HG03521 (cell line): ENCODE measurements around the gene KIR2DL3.
"Not testable (repeated sequence)": the region's sequence is repeated elsewhere in the genome, so short reads cannot be mapped to it uniquely, and the experiment has no call there.

Experiments
- ATAC-seq: cut with Tn5 transposase; IDR thresholded peaks from one replicate; pipeline ENCODE4 v1.9.1; 2021; ENCODE audit warnings: mild to moderate bottlenecking, moderate library complexity; ENCODE audit not compliant: unreplicated experiment

KIR2DL3 gene

DNA sequence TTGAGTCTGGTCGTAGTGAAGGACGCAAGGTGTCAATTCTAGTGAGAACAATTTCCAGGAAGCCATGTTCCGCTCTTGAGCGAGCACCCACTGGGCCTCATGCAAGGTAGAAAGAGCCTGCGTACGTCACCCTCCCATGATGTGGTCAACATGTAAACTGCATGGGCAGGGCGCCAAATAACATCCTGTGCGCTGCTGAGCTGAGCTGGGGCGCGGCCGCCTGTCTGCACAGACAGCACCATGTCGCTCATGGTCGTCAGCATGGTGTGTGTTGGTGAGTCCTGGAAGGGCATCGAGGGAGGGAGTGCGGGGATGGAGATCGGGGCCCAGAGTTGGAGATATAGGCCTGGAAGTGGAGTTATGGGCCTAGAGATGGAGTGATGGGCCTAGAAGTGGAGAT is at the start of gene KIR2DL3:
Gene KIR2DL3, plus strand, starts transcription at position 208 of the 400 bp plus-strand sequence. Its CDS starts 33 bp downstream, at position 241.
- not testable (repeated sequence) for ATAC-seq

DNA sequence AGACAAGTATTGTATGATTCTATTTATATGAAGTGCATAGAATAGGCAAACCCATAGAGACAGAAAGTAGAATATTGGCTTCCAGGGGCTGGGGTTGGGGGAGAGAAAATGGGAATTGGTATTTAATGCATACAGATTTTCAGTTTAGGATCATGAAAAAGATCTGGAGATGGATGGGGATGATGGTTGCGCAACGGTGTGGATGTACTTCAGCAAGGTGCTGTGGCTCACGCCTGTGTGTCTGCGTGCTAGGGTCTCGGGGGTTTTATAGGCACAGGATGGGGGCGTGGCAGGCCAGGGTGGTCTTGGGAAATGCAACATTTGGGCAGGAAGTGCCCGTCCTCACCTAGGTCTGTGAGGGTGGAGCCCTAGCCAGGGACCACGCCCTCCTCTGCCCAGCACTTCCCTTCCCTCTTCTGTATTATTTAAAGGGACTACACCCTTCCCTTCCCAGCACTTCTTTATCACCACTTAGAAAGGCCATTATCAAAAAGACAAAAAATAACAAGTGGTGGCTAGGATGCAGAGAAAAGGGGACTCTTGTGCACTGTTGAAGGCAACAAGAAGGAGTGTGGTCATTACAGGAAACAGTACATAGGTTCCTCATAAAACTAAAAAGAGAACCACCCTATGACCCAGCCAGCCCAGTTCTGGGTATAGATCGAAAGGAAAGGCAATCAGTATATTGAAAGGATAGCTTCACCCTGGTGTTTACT is 46.6 kb upstream of the KIR2DL3 start:
- no peak for ATAC-seq

DNA sequence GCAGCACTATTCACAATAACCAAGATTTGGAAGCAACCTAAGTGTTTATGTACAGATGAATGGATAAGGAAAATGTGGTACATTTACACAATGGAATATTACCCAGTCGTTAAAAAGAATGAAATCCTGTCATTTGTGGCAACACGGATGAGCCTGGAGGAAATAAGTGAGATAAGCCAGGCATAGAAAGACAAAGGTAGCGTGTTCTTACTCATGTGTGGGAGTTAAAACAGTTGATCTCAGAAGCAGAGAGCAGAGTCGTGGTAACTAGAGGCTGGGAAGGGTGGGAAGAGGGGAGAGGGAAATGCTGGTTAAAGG is 46.1 kb upstream of the KIR2DL3 start:
- no peak for ATAC-seq

DNA sequence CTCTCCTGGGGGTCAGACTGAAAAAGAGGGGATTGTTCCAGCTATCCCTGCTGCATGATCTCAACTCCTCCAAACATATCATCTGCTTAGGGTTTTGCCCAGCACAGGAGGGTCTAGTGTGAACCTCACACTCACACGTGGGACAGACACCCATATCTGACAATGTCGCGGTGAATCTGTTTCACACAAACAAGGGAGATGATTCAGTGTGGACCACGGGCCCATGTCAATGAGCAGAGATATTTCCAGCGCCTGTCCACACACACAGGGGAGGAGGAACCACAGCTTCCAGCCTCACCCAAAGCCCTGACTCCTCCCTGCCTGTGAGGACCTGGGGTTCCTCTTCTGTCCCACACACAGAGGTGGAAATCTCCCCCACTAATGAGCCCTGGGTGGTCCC is 43.7 kb upstream of the KIR2DL3 start:
- ATAC-seq: no peak

DNA sequence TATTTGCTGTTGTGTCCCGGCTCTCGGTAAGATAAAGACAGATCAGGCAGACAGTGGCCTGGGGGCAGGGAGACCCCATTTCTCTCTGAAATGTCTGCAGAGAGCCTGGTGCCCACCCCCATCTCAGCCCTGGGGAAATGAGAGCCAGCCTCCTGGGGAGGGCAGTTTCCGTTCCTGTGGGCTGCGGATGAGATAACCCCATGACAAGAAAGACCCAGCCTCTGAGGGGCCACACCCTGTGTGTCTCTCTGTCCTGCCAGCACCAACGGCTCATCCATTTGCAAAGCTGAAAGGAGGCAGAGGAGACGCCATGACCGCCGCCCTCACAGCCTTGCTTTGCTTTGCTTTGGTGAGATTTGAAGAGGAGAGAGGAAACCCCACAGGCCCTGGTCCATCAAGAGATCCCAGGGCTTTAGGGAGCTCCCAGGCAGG is 42.2 kb upstream of the KIR2DL3 start:
- no peak for ATAC-seq

DNA sequence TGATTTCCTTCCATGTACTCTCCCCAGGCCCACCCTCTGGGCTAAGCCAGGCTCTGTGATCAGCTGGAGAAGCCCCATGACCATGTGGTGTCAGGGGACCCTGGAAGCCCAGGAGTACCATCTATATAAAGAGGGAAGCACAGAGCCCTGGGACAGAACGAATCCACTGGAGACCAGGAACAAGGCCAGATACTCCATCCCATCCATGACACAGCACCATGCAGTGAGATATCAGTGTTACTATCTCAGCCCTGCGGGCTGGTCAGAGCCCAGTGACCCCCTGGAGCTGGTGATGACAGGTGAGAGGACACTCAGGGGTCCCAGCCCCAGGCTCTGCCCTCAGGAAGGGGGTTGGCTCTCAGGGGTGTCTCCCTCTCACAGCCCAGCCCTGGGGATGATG is 41.5 kb upstream of the KIR2DL3 start:
- no peak for ATAC-seq

DNA sequence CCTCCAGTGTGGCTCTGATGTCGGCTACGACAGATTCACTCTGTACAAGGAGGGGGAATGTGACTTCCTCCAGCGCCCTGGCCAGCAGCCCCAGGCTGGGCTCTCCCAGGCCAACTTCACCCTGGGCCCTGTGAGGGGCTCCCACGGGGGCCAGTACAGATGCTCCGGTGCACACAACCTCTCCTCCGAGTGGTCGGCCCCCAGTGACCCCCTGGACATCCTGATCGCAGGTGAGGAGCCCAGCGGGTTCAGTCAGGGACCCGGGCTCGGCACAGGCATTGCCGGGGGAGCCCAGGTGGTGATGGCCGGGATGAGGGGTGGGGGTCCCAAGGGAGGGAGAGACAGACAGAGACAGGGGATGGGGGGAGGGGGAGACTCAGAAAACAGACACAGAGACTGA is 40.6 kb upstream of the KIR2DL3 start:
- ATAC-seq: not testable (repeated sequence)

DNA sequence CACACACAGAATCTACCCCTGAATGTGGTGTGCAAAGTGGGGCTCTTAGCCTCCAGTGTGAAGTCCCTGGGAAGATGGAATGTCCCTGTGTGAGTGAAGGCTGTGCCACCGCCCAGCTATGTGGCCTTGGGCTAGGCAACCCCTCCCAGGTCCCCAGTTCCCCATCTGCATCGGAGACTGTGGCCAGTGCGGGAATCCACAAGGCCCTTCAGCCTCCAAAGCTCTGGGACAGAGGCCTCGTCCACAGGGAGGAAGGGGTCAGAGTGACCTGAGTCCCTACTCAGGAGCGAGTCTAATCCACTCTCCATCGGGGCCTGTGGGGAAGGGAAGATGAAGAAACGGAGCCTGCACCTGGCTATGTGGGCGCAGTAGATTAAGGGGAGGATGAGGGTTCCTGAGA is 33.4 kb upstream of the KIR2DL3 start:
- ATAC-seq: no peak

DNA sequence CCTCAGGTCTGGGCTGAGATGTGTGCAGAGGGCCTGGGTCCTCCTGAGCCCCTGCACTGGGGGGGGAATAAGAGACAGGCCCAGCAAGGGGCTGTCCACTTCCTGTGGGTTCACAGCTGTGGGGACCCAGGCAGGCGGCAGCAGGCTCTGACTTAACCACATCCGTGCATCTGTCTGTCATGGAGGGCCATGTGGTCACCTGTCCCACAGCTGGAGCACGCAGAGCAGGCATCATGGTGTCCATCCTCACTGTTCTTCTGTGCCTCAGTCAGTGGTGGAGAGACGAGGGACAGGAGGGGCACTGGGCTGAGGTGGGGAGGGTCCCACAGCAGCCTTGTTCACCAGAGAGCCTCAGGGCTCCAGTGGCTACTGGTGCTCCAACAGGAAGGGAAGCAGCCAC is 30.4 kb upstream of the KIR2DL3 start:
- ATAC-seq: no peak

DNA sequence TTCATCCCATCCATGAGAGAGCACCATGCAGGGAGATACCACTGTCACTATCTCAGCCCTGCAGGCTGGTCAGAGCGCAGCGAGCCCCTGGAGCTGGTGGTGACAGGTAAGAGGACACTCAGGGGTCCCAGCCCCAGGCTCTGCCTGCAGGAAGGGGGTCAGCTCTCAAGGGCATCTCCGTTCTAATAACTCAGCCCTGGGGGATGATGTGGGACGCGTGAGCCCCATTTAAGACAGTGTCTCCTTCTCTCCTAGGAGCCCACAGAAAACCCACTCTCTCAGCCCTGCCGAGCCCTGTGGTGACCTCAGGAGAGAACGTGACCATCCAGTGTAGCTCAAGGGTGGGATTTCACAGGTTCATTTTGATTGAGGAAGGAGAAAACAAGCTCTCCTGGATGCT is 29.5 kb upstream of the KIR2DL3 start:
- ATAC-seq: no peak

DNA sequence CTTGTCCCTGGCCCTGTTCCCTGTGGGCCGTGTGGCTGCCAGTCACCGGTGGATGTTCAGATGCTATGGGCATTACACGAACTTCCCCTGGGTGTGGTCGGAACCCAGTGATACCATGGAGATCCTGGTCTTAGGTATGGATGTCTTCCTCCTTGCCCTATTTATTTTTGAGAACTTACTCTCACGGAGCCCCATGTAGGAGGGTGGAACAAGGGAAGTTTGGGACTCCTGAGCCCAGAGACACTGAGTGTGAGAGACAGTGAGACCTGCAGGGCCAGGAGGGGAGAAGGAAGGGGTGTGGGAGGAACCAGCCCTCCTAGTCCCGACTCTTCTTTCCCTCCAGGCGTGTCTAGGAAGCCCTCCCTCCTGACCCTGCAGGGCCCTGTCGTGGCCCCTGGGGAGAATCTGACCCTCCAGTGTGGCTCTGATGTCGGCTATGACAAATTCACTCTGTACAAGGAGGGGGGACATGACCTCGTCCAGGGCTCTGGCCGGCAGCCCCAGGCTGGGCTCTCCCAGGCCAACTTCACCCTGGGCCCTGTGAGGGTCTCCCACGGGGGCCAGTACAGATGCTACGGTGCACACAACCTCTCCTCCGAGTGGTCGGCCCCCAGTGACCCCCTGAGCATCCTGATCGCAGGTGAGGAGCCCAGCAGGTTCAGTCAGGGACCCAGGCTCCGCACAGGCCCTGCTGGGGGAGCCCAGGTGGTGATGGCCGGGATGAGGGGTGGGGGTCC is 28.9 kb upstream of the KIR2DL3 start:
- ATAC-seq: no peak

DNA sequence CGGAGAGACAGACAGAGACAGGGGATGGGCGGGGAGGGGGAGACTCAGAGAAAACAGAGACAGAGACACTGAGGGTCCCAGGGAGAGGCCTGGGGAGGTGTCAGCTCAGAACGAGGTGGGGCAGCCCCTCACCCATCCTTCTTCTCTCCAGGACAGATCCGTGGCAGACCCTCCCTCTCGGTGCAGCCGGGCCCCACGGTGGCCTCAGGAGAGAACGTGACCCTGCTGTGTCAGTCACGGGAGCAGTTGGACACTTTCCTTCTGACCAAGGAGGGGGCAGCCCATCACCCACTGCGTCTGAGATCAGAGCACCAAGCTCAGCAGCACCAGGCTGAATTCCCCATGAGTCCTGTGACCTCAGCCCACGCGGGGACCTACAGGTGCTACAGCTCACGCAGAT is 28.4 kb upstream of the KIR2DL3 start:
- ATAC-seq: not testable (repeated sequence)

DNA sequence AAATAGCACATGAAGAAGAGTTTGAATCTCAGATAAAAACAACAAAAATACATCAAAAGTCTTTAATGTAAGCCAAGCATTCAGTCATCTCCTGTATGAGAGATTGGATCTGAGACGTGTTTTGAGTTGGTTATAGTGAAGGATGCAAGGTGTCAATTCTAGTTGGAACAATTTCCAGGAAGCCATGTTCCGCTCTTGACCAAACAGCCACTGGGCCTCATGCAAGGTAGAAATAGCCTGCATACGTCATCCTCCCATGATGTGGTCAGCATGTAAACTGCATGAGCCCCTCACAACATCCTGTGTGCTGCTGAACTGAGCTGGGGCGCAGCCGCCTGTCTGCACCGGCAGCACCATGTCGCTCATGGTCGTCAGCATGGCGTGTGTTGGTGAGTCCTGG is 14.2 kb upstream of the KIR2DL3 start, which contains the start of gene KIR3DL3:
Gene KIR3DL3, plus strand, starts transcription at position 301 of the 400 bp plus-strand sequence. Its CDS starts 55 bp downstream, at position 356.
- no peak for ATAC-seq

DNA sequence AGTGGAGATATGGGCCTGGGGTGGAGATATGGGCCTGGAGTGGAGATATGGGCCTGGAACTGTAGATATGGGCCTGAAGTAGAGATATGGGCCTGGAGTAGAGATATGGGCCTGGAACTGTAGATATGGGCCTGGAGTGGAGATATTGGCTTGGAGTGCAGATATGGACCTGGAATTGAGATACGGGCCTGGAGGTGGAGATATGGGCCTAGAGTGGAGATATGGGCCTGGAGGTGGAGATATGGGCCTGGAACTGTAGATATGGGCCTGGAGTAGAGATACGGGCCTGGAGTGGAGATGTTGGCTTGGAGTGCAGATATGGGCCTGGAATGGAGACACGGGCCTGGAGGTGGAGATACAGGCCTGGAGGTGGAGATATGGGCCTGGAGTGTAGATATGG is 13.7 kb upstream of the KIR2DL3 start:
- no peak for ATAC-seq

DNA sequence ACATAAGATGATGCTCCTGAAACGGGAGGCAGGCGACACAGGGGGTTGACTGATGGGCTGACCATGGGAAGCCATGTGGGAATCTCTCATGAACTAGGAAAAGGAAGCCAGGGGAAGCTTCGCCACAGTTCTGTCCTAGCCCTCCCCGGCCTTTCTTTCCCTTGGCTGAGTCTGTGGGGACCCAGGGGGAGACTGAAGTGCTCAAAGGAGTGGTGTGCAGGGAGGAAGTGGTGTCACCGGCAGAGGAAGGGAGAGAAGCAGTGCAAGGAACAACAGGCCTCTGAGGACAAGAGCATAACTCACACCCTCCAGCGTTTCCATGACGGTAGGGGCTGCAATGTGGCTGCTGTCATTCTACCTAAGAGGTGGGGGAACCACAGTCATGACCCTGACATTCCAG is 13.0 kb upstream of the KIR2DL3 start:
- ATAC-seq: no peak

DNA sequence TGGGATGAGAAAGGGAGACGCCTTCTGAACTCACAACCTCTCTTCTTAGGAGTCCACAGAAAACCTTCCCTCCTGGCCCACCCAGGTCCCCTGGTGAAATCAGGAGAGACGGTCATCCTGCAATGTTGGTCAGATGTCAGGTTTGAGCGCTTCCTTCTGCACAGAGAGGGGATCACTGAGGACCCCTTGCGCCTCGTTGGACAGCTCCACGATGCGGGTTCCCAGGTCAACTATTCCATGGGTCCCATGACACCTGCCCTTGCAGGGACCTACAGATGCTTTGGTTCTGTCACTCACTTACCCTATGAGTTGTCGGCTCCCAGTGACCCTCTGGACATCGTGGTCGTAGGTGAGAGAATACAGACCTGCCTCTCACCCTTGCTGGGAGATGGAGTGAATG is 10.8 kb upstream of the KIR2DL3 start:
- no peak for ATAC-seq

DNA sequence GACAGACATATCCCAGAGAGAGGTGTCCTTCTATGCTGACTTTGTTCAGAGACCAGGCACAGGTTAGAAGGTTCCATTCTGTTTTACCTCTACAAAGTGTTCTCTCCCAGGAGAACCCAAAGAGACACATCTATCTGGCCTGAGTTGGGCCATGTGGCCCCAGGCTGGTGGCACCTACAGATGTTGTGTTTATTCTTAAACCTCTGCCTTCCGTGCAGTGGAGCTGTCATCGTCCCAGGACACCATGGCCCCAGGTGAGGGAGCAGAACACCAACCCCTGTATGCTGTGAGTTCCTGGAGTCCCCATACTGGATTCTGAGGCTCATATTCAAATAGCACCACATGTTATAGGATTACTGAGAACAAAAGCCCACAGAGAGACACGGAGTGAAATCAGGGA is 10.1 kb upstream of the KIR2DL3 start:
- ATAC-seq: no peak

DNA sequence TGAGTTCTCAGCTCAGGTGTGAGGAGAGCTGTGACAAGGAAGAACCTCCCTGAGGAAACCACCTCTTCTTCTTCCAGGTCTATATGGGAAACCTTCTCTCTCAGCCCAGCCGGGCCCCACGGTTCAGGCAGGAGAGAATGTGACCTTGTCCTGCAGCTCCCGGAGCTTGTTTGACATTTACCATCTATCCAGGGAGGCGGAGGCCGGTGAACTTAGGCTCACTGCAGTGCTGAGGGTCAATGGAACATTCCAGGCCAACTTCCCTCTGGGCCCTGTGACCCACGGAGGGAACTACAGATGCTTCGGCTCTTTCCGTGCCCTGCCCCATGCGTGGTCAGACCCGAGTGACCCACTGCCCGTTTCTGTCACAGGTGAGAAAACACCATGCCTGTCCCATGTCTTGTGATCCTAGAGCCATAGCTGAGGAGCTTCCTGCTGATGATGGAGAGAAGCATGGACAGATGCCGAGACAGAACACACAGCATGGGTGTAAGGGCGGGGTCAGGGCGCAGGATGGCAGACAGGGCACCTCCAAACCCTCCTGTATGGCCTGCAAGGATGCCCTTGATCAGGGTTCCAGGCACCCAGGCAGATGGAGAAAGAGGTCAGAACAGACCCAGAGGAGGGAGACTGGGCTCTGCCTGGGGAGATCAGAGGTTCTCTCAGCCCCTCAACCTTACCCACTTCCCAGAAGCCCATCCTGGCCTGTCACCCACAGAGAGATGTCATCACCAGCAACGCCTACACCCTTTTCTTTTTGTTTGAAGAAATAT is 8.7 kb upstream of the KIR2DL3 start:
- no peak for ATAC-seq

DNA sequence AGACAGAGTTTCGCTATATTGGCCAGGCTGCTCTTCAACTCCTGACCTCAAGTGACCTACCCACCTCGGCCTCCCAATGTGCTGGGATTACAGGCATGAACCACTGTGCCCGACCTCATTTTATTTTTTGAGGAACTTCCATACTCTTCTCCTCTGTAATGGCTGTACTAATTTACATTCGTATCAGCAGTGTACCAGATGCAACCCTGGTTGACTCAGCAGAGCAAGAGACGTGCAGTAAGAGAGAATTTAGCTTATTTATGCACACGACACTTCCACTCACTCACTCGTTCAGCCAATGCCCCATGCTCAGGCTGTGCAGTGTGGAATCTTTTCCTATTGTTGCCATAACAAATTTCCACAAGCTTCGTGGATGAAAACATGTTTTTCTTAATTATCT is 7.1 kb upstream of the KIR2DL3 start:
- ATAC-seq: no peak

DNA sequence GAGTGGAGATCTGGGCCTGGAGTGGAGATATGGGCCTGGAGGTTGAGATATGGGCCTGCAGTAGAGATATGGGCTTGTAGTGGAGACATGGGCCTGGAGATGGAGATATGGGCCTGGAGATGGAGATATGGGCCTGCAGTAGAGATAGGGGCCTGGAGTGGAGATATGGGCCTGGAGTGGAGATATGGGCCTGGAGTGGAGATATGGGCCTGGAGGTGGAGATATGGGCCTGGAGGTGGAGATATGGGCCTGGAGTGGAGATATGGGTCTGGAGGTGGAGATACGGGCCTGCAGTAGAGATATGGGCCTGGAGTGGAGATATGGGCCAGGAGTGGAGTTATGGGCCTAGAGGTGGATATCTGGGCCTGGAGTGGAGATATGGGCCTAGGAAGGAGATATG is 402 bp downstream of the KIR2DL3 start:
- ATAC-seq: no peak

DNA sequence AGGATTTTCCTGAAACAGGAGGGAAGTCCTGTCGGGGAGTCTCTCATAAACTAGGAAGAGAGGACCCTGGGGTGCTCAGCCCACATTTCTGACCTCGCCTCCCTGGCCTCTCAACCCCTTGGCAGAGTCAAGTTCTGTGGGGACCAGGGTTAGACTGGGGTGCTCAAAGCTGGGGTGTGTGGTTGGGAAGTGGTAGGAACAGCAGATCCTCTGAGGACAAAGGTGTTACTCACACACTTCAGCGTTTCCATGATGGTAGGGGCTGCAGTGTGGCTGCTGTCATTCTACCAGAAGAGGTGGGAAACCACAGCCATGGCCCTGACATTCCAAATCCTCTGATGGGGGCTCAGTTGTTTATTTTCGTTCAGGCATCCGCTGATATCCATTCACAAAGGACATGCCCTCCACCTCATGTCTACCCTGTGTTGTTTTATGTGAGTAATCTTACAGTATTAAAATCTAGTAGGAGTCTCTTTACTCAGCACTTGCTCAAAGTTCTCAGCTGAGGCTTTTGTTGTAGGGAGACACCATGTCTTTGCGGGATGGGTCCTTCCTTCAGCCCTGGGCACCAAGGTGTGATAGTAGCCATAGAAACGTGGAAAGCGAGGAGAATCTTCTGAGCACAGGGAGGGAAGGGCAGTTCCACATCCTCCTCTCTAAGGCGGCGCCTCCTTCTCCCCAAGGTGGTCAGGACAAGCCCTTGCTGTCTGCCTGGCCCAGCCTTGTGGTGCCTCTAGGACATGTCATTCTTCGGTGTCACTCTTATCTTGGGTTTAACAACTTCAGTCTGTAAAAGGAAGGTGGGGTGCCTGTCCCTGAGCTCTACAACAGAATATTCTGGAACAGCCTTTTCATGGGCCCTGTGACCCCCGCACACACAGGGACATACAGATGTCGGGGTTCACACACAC is 1.5 kb downstream of the KIR2DL3 start:
- ATAC-seq: no peak
